ENCODE data around the gene ACTG1.

DNA sequence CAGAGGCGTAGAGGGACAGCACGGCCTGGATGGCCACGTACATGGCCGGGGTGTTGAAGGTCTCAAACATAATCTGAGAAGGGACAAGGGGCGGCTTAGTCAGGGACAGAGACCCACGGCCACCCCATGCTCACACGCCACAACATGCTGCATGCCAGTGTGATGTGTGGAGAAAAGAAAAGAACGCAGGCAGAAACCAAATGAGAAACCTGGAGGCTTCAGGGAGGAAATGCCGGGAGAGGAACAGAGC is 1.1 kb downstream of the ACTG1 start:
- no peak for TF ChIP-seq TOX (CRISPR knock-in tag; IDR thresholded peaks at IDR 0.05; ENCODE audit: borderline replicate concordance)
- no peak for TF ChIP-seq ZFP3 (CRISPR knock-in tag; IDR thresholded peaks at IDR 0.05)
- no peak for TF ChIP-seq PPARA (CRISPR knock-in tag; IDR thresholded peaks at IDR 0.05; ENCODE audit: borderline replicate concordance)
- TF ChIP-seq, protein P1, sequence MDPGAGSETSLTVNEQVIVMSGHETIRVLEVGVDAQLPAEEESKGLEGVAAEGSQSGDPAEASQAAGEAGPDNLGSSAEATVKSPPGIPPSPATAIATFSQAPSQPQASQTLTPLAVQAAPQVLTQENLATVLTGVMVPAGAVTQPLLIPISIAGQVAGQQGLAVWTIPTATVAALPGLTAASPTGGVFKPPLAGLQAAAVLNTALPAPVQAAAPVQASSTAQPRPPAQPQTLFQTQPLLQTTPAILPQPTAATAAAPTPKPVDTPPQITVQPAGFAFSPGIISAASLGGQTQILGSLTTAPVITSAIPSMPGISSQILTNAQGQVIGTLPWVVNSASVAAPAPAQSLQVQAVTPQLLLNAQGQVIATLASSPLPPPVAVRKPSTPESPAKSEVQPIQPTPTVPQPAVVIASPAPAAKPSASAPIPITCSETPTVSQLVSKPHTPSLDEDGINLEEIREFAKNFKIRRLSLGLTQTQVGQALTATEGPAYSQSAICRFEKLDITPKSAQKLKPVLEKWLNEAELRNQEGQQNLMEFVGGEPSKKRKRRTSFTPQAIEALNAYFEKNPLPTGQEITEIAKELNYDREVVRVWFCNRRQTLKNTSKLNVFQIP (CRISPR knock-in tag; IDR thresholded peaks at IDR 0.05; ENCODE audit: borderline replicate concordance, low read depth): no peak
- no peak for TF ChIP-seq ZFP30 (CRISPR knock-in tag; IDR thresholded peaks at IDR 0.05)
- TF ChIP-seq, protein P2, sequence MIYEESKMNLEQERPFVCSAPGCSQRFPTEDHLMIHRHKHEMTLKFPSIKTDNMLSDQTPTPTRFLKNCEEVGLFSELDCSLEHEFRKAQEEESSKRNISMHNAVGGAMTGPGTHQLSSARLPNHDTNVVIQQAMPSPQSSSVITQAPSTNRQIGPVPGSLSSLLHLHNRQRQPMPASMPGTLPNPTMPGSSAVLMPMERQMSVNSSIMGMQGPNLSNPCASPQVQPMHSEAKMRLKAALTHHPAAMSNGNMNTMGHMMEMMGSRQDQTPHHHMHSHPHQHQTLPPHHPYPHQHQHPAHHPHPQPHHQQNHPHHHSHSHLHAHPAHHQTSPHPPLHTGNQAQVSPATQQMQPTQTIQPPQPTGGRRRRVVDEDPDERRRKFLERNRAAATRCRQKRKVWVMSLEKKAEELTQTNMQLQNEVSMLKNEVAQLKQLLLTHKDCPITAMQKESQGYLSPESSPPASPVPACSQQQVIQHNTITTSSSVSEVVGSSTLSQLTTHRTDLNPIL (CRISPR knock-in tag; IDR thresholded peaks at IDR 0.05; ENCODE audit: low read depth): no peak
- no peak for TF ChIP-seq GLIS3 (CRISPR knock-in tag; IDR thresholded peaks at IDR 0.05)
- TF ChIP-seq ARNTL (CRISPR knock-in tag; IDR thresholded peaks at IDR 0.05; ENCODE audit: borderline replicate concordance, low read depth): no peak
- no peak for TF ChIP-seq ZNF565 (CRISPR knock-in tag; conservative IDR thresholded peaks at IDR 0.05; ENCODE audit: low read depth)
